ENCODE results near the gene ZNF765.
A peak's percentile ranks its signal among the peaks of the same experiment; 100 is the strongest.
"Not testable (repeated sequence)": the region's sequence is repeated elsewhere in the genome, so short reads cannot be mapped to it uniquely, and the experiment has no call there.

Gene ZNF765

GRCh38 chr19:53422551-53422950 lies 27.6 kb downstream of the ZNF765 start:
- no peak for DNase-seq (ENCODE audit: low read depth)

- DNase-seq (ENCODE audit: low read depth), result not testable (repeated sequence)
Measured at GRCh38 chr19:53423074-53423473, 28.1 kb downstream of the ZNF765 start.

- not testable (repeated sequence) for DNase-seq (ENCODE audit: low read depth)
Measured at GRCh38 chr19:53423680-53424079, 28.7 kb downstream of the ZNF765 start.

- DNase-seq (ENCODE audit: low read depth), result peak; percentile 25
Measured at GRCh38 chr19:53424968-53425597, 30.1 kb downstream of the ZNF765 start.

GRCh38 chr19:53431399-53432087 lies 36.6 kb downstream of the ZNF765 start, which contains the start of gene ZNF761:
TSS of gene ZNF761 (plus strand) at chr19:53431984. CDS start at chr19:53447269, 15,285 bp downstream.
- DNase-seq (ENCODE audit: low read depth), result peak; percentile 97

- no peak for DNase-seq (ENCODE audit: low read depth)
Measured at GRCh38 chr19:53432088-53432661, 37.2 kb downstream of the ZNF765 start.

- DNase-seq (ENCODE audit: low read depth), result not testable (repeated sequence)
Measured at GRCh38 chr19:53443809-53444208, 48.9 kb downstream of the ZNF765 start.

- DNase-seq (ENCODE audit: low read depth), result not testable (repeated sequence)
Measured at GRCh38 chr19:53447196-53447595, 52.2 kb downstream of the ZNF765 start.

GRCh38 chr19:53455828-53456227 lies 60.9 kb downstream of the ZNF765 start:
- DNase-seq (ENCODE audit: low read depth), result no peak

GRCh38 chr19:53460131-53460721 lies 65.3 kb downstream of the ZNF765 start:
- DNase-seq (ENCODE audit: low read depth), result not testable (repeated sequence)

GRCh38 chr19:53461866-53462265 lies 66.9 kb downstream of the ZNF765 start:
- DNase-seq (ENCODE audit: low read depth), result no peak

GRCh38 chr19:53462861-53463260 lies 67.9 kb downstream of the ZNF765 start:
- DNase-seq (ENCODE audit: low read depth), result no peak

GRCh38 chr19:53463263-53463662 lies 68.3 kb downstream of the ZNF765 start:
- DNase-seq (ENCODE audit: low read depth), result no peak

GRCh38 chr19:53466726-53467484 lies 72.0 kb downstream of the ZNF765 start:
- DNase-seq (ENCODE audit: low read depth), result no peak

- peak; percentile 93 for DNase-seq (ENCODE audit: low read depth)
Measured at GRCh38 chr19:53467485-53468262, 72.7 kb downstream of the ZNF765 start, which contains the start of gene ZNF813. TSS of gene ZNF813 (plus strand) at chr19:53467733. CDS start at chr19:53483823, 16,090 bp downstream.

GRCh38 chr19:53468628-53469027 lies 73.7 kb downstream of the ZNF765 start:
- not testable (repeated sequence) for DNase-seq (ENCODE audit: low read depth)

- DNase-seq (ENCODE audit: low read depth), result no peak
Measured at GRCh38 chr19:53471916-53472315, 77.0 kb downstream of the ZNF765 start.

GRCh38 chr19:53474832-53475231 lies 79.9 kb downstream of the ZNF765 start:
- DNase-seq (ENCODE audit: low read depth), result not testable (repeated sequence)

- DNase-seq (ENCODE audit: low read depth), result not testable (repeated sequence)
Measured at GRCh38 chr19:53475470-53475869, 80.5 kb downstream of the ZNF765 start.
